Hematopoietic multipotent progenitor cell treated with erythropoietin and hydrocortisone succinate and interleukin-3 and kit ligand, for 17 days (in vitro differentiated cells): ENCODE data around the gene BCL11B.
"Not testable (repeated sequence)": the region's sequence is repeated elsewhere in the genome, so short reads cannot be mapped to it uniquely, and the experiment has no call there.

Experiments
- DNase-seq: peaks from one replicate; pipeline ENCODE4 v3.0.0-alpha.2; 2015; ENCODE audit warnings: low spot score

The BCL11B gene

GRCh38 chr14:99199846-99200653, 71.9 kb downstream of the BCL11B start:
- no peak for DNase-seq

DNA sequence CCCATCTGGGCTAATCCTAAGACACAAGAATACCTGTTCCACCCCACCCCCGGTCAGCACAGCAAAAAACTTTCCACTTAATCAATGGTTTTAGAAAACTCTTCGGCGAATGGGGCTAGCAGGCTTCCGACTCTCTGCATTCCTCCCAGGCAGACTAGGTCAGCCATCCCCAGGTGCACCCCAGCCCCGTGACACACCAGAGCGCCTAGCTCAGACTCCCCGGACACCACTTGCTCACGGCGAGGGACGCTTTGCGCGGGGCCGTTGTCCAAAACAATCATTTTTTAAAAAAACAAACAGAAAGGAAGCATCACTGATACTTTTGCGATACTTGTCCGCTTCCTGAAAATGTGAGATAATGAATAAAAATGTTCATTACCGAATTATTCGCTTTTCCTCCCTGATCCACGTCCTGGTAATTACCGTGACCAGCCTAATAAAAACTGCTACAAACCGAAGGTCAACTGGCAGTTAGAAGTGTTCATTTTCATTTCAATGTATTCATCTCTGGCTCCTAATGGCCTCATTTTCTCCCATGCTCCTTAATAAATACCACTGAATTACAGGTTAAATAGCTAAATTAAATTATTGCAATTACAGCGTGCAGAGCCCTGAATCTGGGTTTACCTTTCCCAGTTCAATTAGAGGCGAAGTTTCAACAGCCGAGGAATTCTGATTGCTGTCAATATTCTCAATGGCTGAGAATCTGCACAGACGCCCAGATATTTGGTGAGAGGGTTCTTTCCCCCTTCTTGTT, 73.1 kb downstream of the BCL11B start:
- no peak for DNase-seq

- DNase-seq: no peak
These were observed 75.7 kb downstream of the BCL11B start for GRCh38 chr14:99196310-99196650.

GRCh38 chr14:99195602-99196309, 76.2 kb downstream of the BCL11B start:
- no peak for DNase-seq

DNA sequence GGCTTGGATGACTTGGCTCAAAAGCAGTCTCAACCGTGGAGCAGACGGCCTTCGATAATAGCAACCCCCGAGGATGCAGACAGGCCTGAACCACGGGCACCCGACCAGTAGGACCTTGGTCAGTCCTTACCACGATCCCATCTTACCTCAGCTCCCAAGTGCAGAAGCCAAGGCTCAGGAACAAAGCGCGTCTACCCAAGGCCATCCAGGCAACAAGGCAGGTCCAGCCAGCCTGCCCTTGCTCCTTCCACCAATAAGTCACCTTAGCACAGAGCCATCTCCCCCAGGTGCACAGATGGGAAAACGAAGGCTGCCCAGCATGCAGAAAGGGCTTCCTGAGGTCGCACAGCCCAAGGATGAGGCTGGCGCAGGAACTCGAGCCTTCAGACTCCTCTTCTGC, 77.3 kb downstream of the BCL11B start:
- no peak for DNase-seq

DNA sequence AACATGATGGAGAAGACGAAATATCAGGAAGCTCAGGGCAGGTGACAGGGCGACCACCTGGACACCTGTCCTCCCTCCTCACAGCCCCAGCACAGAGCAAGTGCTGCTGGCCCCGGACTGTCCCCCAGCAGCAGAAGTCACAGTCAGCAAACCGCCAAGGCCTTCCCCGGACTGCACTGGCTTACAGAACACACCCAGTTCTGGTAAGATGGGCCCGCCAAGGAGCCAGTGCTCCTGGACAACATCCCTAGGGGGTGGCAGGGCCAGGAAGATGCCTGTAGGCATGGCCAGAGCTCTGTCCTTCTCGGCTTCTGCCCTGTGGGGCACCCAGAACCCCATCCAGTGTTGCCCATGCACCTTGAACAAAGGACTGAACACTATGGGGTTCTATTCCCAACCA, 77.9 kb downstream of the BCL11B start:
- DNase-seq: no peak

DNA sequence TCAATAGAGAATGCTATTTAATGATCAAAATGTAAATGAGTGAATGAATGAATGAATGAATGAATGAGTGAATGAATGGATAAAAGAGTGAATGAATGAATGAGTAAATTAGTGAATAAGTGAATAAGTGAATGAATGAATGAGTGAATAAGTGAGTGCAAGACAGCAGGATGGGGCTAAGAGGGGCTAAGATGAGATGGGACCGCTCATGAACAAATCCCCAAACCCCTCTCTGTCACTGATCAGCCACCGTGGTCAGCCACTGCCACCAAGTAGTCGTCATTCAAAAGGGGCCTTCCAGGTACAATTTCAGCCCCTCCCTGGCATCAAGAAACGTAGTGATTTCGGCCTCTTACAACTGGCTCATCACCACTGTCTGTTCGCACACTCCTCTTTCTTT, 79.2 kb downstream of the BCL11B start:
- no peak for DNase-seq

DNA sequence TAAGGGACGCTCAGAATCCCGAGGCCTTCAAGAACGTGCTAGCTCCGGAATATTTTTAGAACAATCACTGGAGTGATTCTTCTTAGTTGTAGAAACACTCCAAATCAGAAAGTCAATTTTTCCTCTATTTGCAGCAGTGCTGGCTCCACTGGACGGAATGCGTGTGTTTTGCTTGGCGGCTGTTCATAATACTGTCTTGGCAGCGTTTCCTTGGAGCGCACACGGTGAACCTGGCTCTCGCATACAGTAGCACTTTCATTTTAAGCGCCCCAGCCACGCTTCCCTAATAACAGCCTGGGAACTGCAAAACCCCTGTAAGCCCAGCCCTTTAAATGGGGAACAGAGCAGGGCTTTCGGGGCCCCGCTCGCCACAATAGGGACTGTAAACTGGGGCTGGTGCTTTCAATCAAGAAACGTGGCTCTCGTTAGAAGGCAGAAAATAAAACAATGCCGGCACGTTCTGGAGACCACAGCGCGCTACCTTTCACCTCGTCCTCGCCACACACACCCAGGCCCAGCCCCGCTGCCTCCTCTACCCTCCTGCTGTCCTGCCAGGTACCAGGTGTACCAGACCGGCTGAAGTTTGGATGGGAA, 79.9 kb downstream of the BCL11B start:
- DNase-seq: no peak

GRCh38 chr14:99191395-99192027, 80.5 kb downstream of the BCL11B start:
- DNase-seq: no peak

DNA sequence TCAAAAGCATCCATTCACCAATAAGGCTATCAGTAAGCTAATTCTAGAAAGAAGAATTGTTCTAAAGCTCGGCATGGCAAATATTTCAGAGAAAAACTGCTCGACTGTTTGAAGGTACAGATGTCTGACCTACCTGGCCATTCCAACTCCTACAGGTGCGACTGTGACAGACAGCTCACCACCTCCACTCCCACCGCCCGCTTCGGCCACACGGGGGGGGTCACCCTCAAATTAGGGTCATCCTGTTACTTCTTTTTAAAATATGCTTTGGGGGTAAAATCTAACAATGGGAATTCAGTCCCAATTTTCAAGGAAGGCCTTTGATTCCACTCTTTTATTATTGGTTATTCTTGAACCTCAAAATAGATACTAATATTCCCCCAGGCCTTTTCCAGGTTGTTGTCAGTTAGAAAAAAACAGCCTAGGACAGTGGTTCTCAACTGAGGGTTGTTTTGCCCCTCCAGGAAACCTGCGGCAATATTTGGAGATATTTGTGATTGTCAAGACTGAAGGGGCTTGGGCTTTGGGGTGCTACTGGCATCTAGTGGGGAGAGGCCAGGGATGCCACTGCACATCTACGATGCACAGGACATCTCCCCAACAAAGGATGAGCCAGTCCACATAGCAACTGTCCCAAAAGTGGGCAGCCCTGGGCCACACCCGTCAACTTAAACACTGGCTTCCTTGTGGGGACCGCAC, 81.2 kb downstream of the BCL11B start:
- no peak for DNase-seq

DNA sequence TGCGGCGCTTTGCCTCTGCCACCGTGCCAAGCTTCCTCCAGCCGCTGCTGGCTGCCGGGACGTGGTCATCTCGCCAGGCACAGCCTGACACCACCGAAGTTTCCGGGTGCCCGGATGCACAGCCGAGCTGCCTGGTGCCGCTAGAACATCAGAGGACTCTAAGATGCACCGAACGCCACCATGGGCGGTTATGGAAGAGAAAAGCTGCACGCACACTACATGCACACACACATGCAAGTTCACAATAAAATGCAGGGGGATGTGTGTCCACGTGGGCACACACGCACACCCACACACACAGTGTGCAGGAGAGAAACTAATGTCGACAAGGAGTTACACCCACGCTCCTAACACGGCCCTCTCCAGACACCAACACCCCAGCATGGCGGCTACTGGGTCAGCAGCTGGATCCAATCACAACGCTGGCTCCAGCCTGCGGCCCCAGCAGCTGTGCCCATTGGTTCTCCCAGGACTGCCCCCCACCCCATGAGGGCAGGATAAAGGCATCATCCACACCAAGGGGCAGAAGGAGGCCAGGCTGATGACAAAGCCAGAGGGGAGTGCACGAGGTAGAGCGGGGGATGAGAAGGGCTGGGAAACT, 82.7 kb downstream of the BCL11B start:
- DNase-seq: no peak

DNA sequence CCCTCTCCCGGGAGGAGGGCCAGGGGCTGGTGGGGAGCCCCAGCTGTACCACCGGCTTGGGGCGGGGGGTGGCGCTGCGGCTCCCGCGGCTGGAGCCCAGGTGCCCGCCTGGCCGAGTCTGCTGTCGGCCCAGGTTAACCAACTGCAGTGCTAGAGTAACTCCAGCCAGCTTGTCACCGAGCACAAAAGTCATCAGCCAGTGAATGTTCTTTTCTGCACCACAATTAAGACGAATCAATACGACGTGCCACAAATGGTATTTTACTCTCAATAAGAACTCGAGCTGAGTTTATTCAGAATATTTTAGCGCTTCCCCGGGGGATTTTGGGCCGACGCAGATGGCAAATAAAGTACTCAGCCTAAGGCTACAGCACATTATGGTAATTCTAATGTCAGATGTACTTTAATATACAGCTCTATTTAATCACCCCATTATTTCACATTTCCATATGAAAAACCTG, 83.2 kb downstream of the BCL11B start:
- DNase-seq: no peak

DNA sequence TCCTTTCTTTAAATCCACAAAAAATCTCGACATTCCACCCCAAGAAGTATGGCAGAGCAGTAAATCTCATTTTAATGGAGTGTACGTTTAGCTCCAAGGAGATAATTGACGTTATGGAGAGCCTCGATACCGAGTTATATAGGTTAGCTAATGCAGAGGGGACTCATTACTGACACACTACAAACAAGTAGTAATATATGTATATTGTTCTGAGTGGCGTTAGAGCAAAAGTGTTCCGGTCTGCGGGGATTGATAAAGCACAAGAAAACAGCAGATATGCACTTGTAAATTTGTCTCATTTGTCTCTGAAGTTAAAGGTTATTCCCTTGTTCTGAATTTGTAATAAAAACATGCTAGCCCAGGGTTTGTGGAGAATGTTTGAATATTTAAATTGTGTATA, 84.1 kb downstream of the BCL11B start:
- no peak for DNase-seq

DNA sequence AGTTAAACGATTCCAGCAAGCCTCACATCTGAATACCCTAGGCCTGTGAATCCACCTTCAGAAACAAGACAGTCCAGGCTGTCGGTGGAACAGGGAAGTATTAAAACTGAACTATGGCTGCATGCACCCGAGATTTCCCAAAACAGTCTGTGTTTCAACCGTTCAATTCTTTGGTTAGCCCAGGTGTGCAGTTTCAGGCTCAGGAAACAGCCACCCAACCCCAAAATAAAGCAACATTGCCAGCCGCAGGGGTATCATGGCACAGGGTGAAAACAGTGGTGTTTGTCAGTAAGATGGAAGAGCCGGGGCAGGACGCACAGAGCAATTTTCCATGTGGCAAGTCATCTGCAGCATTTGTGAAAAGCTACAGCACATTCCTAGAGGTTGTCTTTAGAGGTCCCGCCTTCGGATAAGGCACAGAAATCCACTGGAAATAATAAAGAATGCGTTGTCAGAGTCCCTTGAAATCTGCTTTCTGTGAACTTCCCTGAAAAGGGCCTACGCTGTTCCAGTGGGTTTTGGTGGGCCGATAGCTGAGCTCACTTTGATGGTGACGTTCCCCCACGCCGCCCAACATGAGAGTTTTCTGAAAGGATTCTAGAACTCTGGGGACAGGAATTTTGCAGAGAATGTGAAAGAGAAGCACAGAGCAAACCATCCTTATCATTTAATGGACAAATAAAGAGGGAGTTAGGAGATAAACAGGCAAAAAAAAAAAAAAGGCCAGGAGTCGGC, 84.9 kb downstream of the BCL11B start:
- DNase-seq: no peak

DNA sequence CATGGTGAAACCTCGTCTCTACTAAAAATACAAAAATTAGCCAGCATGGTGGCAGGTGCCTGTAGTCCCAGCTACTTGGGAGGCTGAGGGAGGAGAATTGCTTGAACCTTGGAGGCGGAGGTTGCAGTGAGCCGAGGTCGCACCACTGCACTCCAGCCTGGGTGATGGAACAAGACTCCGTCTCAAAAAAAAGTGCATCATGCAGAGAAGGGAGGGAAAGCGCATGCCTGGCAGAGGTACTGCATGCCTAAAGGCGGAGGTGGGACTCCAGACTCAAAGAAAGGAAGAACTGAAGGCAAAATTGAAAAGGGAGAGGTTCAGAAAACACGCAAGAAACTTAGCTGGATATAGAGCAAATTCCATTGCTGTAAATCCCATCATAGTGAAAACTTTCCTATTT, 85.7 kb downstream of the BCL11B start:
- DNase-seq: not testable (repeated sequence)

DNA sequence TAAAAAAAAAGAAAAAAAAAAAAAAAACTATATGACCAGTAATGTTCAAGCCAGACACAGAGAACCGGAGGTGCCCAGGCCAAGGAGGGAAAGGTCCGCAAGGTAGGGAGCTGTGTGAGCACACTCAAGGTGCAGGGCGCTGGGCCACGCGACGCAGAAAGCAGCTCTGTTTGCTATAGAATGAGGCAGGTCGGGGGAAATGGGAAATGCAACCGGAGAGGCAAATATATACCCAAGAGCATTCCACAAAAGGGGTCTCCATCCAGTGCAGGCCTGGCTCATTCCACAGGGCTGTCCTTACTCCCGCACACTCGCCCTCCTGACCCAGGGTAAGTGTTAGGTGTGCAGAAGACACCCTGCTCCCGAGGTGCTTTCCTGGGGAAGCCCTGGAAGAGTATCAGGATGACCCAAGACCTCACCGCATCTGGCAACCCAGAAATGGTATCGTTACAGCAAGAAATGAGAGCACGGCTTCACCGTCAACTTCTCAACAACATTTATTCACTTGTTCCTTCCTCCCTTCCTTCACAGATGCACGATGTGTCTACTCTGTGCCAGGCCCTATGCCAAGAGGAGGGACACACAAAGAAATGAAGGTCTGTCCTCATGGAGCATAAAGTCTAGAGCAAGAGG, 86.4 kb downstream of the BCL11B start:
- DNase-seq: no peak

- DNase-seq: no peak
These were observed 88.3 kb downstream of the BCL11B start for GRCh38 chr14:99183716-99184115.

- no peak for DNase-seq
These were observed 88.7 kb downstream of the BCL11B start for GRCh38 chr14:99183311-99183710.

DNA sequence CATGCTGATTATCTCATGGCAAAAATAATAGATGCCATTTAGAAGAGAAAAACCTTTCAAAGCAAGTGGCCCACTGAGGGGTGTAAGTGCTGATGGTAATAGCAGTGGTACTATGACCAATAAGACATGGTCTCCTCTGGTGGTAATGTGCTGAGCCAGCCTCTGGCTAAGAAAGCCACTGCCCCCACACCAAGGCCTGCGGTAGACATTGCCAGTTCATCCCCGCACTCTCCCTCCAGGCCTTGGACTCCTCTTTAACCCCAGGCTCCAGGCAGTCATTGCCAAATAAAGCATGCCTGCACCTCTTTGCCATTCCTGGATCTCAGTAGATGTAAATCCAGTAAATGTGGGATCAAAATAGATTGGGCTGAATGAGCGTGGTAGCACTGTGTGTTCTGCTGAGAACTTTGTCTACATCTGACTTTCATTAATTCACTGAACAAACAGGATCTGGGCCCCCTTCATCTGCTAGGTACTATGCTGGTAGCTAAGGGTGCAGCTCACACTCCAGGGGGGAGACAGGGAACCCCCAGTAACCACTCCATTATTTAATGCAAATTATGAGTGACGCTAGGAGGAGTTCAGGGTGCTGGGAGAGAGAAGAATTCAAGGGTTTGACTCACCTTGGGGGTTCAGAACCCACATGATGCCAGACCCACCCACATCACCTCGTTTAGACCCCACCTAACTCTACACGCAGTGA, 89.3 kb downstream of the BCL11B start:
- no peak for DNase-seq
